ENCODE data around the gene PHYHD1. TPM values are rescaled to one million over a fixed set of nuclear protein-coding genes. Genes with fewer than 3 reads are reported as not detected.

PHYHD1 gene
- polyA plus RNA-seq, 2 of the 4 experiments (the other 2 are of a cell fraction) = not detected

DNA sequence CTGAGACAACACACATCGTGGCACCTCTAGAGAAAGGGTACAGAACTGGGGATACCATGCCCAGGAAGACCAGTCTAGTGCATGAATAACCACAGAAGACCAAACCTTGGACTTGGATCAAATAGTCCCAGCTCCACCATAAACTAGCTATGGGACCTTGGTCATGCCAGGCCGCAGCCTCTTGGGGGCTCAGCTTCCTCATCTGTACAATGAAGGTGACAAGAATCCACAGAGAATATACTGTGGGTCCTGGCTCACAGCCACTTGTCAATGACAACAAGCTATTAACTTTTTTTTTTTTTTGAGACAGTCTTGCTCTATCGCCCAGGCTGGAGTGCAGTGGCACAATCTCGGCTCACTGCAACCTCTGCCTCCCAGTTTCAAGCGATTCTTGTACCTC is 42.9 kb upstream of the PHYHD1 start:
- 87% methylated on average over 5 of the region's 5 CpGs for WGBS (ENCODE audit: missing lambda C conversion rate)
- Histone ChIP-seq H3K9me3 (no peaks in the 10 kb centered on the region), H3K4me1 (peaks cover 60% of the 10 kb centered on the region), H3K4me3 (no peak overlapping the region), H3K4me2 (peak overlapping the region; percentile 39; the same call in 2 of the 3 replicates), H3K27ac (peak overlapping the region; percentile 81 to 87; a peak in 5 of 6 replicates)
- ATAC-seq = no peak
- CTCF ChIA-PET = interaction anchor here (0.6 to 11.3 kb wide), 9 partner anchors 14 to 466 kb away, joined by 3 to 127 read pairs (median 6); no protein-coding TSS in a partner anchor
- TF ChIP-seq EP300 (IDR thresholded peaks at IDR 0.05) = no peak
- TF ChIP-seq REST (IDR thresholded peaks at IDR 0.05) = no peak
- TF ChIP-seq MYC (IDR thresholded peaks at IDR 0.05; ENCODE audit: borderline replicate concordance, low read length) = no peak
- TF ChIP-seq FOSB (CRISPR knock-in tag; IDR thresholded peaks at IDR 0.05) = no peak
- no peak for TF ChIP-seq ZNF302 (CRISPR knock-in tag; IDR thresholded peaks at IDR 0.05)
- TF ChIP-seq HDAC2 (IDR thresholded peaks at IDR 0.05) = no peak
- TF ChIP-seq SREBF2 (IDR thresholded peaks at IDR 0.05) = no peak
- TF ChIP-seq NFE2L2 (conservative IDR thresholded peaks at IDR 0.05; ENCODE audit: low read length) = no peak
- TF ChIP-seq CHD4 (IDR thresholded peaks at IDR 0.05; ENCODE audit: borderline replicate concordance) = no peak
- no peak for TF ChIP-seq RAD21 (conservative IDR thresholded peaks at IDR 0.05 in 1 of 2, IDR thresholded peaks at IDR 0.05 in 1 of 2)
- no peak for TF ChIP-seq NR3C1 (IDR thresholded peaks at IDR 0.05)
- DNase-seq (ENCODE audit: low read depth in 1 of 2, low spot score in 1 of 2) = no peak
- FAIRE-seq = no peak
- POLR2A ChIA-PET = interaction anchor here (0.6 to 0.7 kb wide), 2 partner anchors 25 to 61 kb away, joined by 3 to 4 read pairs; no protein-coding TSS in a partner anchor

GRCh38 chr9:128881884-128882676 is 38.7 kb upstream of the PHYHD1 start, which contains the start of the genes KYAT1 and LRRC8A:
Gene KYAT1, minus strand, starts transcription at chr9:128881950. Its CDS starts 36,545 bp downstream, at chr9:128845405.
Gene LRRC8A, plus strand, starts transcription at chr9:128882133. Its CDS starts 25,032 bp downstream, at chr9:128907165.
- under 1% methylated on average over 35 of the region's 70 CpGs for WGBS (ENCODE audit: missing lambda C conversion rate)
- peak; percentile 92 to 94 for ATAC-seq
- POLR2A ChIA-PET = no interaction called here
- CTCF ChIA-PET = interaction anchor here (0.8 to 11.3 kb wide), 11 partner anchors 9 to 73 kb away, joined by 3 to 127 read pairs (median 5); no protein-coding TSS in a partner anchor
- Histone ChIP-seq H3K27ac (peak within 1 kb of the TSS; percentile 96 to 98), H3K4me3 (peak within 1 kb of the TSS; percentile 93), H3K9me3 (no peaks in the 10 kb centered on the region), H3K4me2 (peak within 1 kb of the TSS; percentile 98), H3K4me1 (peaks cover 45% of the 10 kb centered on the region)
- FAIRE-seq = no peak
- DNase-seq (ENCODE audit: low read depth in 1 of 2, low spot score in 1 of 2) = peak; percentile 95 to 96
- no peak for TF ChIP-seq HEYL (CRISPR knock-in tag; IDR thresholded peaks at IDR 0.05)
- peak; percentile 26; the same call in 2 of the 3 replicates for TF ChIP-seq SMC3 (IDR thresholded peaks at IDR 0.05)
- no peak for TF ChIP-seq USF2 (IDR thresholded peaks at IDR 0.05)
- TF ChIP-seq POLR2A (IDR thresholded peaks at IDR 0.05; ENCODE audit: low read length) = peak; percentile 84
- TF ChIP-seq KDM1A (IDR thresholded peaks at IDR 0.05; ENCODE audit: low read depth) = no peak
- peak; percentile 13; the same call in 1 of the 3 replicates for TF ChIP-seq CTCF (IDR thresholded peaks at IDR 0.05)
- TF ChIP-seq JUN (IDR thresholded peaks at IDR 0.05) = peak in 1 of 2 experiments; percentile 54; a peak in 3 of 5 replicates
- peak; percentile 71; the same call in 1 of the 2 replicates for TF ChIP-seq PHF8 (IDR thresholded peaks at IDR 0.05; ENCODE audit: borderline replicate concordance, low read depth)
- TF ChIP-seq CBX8 (IDR thresholded peaks at IDR 0.05) = no peak
- peak; percentile 18; the same call in 1 of the 2 replicates for TF ChIP-seq TFCP2L1 (CRISPR knock-in tag; IDR thresholded peaks at IDR 0.05)
- 0 out of 5 replicates have a peak, but pooled peaks of 1 of the 2 experiments have one; percentile 16 for TF ChIP-seq RAD21 (conservative IDR thresholded peaks at IDR 0.05 in 1 of 2, IDR thresholded peaks at IDR 0.05 in 1 of 2)
- TF ChIP-seq, protein P1, sequence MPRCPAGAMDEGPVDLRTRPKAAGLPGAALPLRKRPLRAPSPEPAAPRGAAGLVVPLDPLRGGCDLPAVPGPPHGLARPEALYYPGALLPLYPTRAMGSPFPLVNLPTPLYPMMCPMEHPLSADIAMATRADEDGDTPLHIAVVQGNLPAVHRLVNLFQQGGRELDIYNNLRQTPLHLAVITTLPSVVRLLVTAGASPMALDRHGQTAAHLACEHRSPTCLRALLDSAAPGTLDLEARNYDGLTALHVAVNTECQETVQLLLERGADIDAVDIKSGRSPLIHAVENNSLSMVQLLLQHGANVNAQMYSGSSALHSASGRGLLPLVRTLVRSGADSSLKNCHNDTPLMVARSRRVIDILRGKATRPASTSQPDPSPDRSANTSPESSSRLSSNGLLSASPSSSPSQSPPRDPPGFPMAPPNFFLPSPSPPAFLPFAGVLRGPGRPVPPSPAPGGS (IDR thresholded peaks at IDR 0.05) = peak; percentile 54; the same call in 1 of the 3 replicates
- TF ChIP-seq, protein P2, sequence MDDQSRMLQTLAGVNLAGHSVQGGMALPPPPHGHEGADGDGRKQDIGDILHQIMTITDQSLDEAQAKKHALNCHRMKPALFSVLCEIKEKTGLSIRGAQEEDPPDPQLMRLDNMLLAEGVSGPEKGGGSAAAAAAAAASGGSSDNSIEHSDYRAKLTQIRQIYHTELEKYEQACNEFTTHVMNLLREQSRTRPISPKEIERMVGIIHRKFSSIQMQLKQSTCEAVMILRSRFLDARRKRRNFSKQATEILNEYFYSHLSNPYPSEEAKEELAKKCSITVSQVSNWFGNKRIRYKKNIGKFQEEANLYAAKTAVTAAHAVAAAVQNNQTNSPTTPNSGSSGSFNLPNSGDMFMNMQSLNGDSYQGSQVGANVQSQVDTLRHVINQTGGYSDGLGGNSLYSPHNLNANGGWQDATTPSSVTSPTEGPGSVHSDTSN (IDR thresholded peaks at IDR 0.05) = no peak
- TF ChIP-seq RFX5 (IDR thresholded peaks at IDR 0.05) = peak; percentile 55; the same call in 1 of the 2 replicates
- TF ChIP-seq E2F6 (IDR thresholded peaks at IDR 0.05; ENCODE audit: borderline replicate concordance, low read depth) = peak; percentile 64; the same call in 1 of the 2 replicates
- no peak for TF ChIP-seq RCOR1 (IDR thresholded peaks at IDR 0.05; ENCODE audit: low read depth, low read length)
- TF ChIP-seq HOXB13 (CRISPR knock-in tag; IDR thresholded peaks at IDR 0.05; ENCODE audit: low read depth) = no peak

Measured in A549 (cell line).